Esophagus (tissue), 2 donors: ENCODE results near the gene USP2. TPM values are rescaled to one million over a fixed set of nuclear protein-coding genes. Genes with fewer than 3 reads are reported as not detected.
A peak's percentile ranks its signal among the peaks of the same experiment; 100 is the strongest.

Source experiments
- H3K27ac ChIP-seq, 2 donors: one replicate each; pipeline ENCODE4 v1.5.1; 2013; ENCODE audit warnings: low read depth in 2 of 2, mild to moderate bottlenecking in 2 of 2, inconsistent platforms in 1 of 2, low read length in 1 of 2, moderate library complexity in 1 of 2
- H3K27me3 ChIP-seq, 2 donors: one replicate each; pipeline ENCODE4 v1.6.1; 2013; ENCODE audit warnings: low read length in 2 of 2, control low read depth in 1 of 2, mild to moderate bottlenecking in 1 of 2; ENCODE audit not compliant: insufficient read depth in 2 of 2, control insufficient read depth in 1 of 2
- H3K36me3 ChIP-seq, 2 donors: one replicate each; pipeline ENCODE4 v1.6.1; 2013; ENCODE audit warnings: low read length in 1 of 2; ENCODE audit not compliant: control insufficient read depth in 2 of 2, insufficient read depth in 2 of 2
- H3K4me1 ChIP-seq, 2 donors: one replicate each; pipeline ENCODE4 v1.6.1; 2013; ENCODE audit warnings: low read length in 1 of 2; ENCODE audit not compliant: control insufficient read depth in 2 of 2, insufficient read depth in 2 of 2
- H3K4me3 ChIP-seq, 2 donors: one replicate each; pipeline ENCODE4 v1.5.1; 2013; ENCODE audit warnings: low read length in 2 of 2, mild to moderate bottlenecking in 2 of 2, low read depth in 1 of 2, moderate library complexity in 1 of 2
- H3K9me3 ChIP-seq, 2 donors: one replicate each; pipeline ENCODE4 v1.6.1; 2013; ENCODE audit warnings: mild to moderate bottlenecking in 2 of 2, low read depth in 1 of 2, low read length in 1 of 2, moderate library complexity in 1 of 2; ENCODE audit not compliant: control insufficient read depth in 2 of 2, insufficient read depth in 1 of 2
- WGBS, 2 donors: extraction: QIAGEN DNeasy Blood & Tissue Kit; methylation state at CpG; one replicate each; pipeline ENCODE4 v1.1.7; 2013; 5-methylcytosine and 5-hydroxymethylcytosine counted together
- polyA plus RNA-seq, 2 donors: library from polyadenylated mRNA; stranded (reverse); fragments of 200-250 nt; gene quantifications; one replicate each; pipeline ENCODE4 v1.2.3, GENCODE V29; 2013
- donor health status: healthy with polysubstance abuse.
- donor health status: Bipolar disorder and iron deficiency.

USP2 gene
- 1 to 10 TPM; 2.1 to 4.9 TPM for polyA plus RNA-seq

- peak within 1 kb of the TSS; percentile 37 to 50 for H3K4me3 ChIP-seq
These were observed at the start of gene USP2 for GRCh38 chr11:119381181-119381988. TSS of gene USP2 (minus strand) at chr11:119381690. CDS start at chr11:119373480, 8,210 bp downstream.

GRCh38 chr11:119427279-119427678 lies 45.8 kb upstream of the USP2 start:
- H3K36me3 ChIP-seq = no peaks in the 10 kb centered on the region
- H3K27me3 ChIP-seq = no peaks in the 10 kb centered on the region
- H3K27ac ChIP-seq = no peak overlapping the region
- WGBS, 2 donors = 62 to 68% methylated on average over 5 of the region's 5 CpGs
- no peak overlapping the region for H3K4me3 ChIP-seq
- H3K4me1 ChIP-seq = peaks cover 2 to 4% of the 10 kb centered on the region in 2 donors
- no peaks in the 10 kb centered on the region for H3K9me3 ChIP-seq

More at GRCh38 chr11:119381181-119381988, at the start of gene USP2:
- no peaks in the 10 kb centered on the region for H3K27me3 ChIP-seq
- peaks cover under 1 to 17% of the 10 kb centered on the region in 2 donors for H3K4me1 ChIP-seq
- no peaks in the 10 kb centered on the region for H3K9me3 ChIP-seq
- H3K36me3 ChIP-seq = no peaks in the 10 kb centered on the region
- WGBS, 2 donors = 0 to 1% methylated on average over 54 of the region's 54 CpGs
- H3K27ac ChIP-seq = peak within 1 kb of the TSS; percentile 58 to 76

- peaks cover 4 to 7% of the 10 kb centered on the region in 2 donors for H3K4me1 ChIP-seq
- H3K4me3 ChIP-seq = no peak overlapping the region
- 52 to 58% methylated on average over 4 of the region's 4 CpGs for WGBS, 2 donors
- H3K27me3 ChIP-seq = no peaks in the 10 kb centered on the region
- no peaks in the 10 kb centered on the region for H3K9me3 ChIP-seq
- H3K27ac ChIP-seq = peak overlapping the region in 1 of 2 donors; percentile 63
- no peaks in the 10 kb centered on the region for H3K36me3 ChIP-seq
These were observed 44.7 kb upstream of the USP2 start for GRCh38 chr11:119426142-119426541.

- Histone ChIP-seq H3K27ac (no peak overlapping the region), H3K4me1 (peaks cover 4 to 7% of the 10 kb centered on the region in 2 donors), H3K4me3 (no peak overlapping the region), H3K36me3 (no peaks in the 10 kb centered on the region), H3K9me3 (no peaks in the 10 kb centered on the region), H3K27me3 (no peaks in the 10 kb centered on the region)
- WGBS, 2 donors = 89 to 96% methylated on average over 2 of the region's 2 CpGs
These were observed 43.3 kb upstream of the USP2 start for GRCh38 chr11:119424775-119425174.

GRCh38 chr11:119424276-119424675 lies 42.8 kb upstream of the USP2 start:
- H3K27me3 ChIP-seq = no peaks in the 10 kb centered on the region
- WGBS, 2 donors = 81 to 88% methylated on average over 3 of the region's 3 CpGs
- H3K36me3 ChIP-seq = no peaks in the 10 kb centered on the region
- no peak overlapping the region for H3K27ac ChIP-seq
- H3K9me3 ChIP-seq = no peaks in the 10 kb centered on the region
- peaks cover 4 to 7% of the 10 kb centered on the region in 2 donors for H3K4me1 ChIP-seq
- no peak overlapping the region for H3K4me3 ChIP-seq

- Histone ChIP-seq H3K27ac (no peak overlapping the region), H3K27me3 (no peaks in the 10 kb centered on the region), H3K36me3 (no peaks in the 10 kb centered on the region), H3K4me1 (peaks cover 4 to 8% of the 10 kb centered on the region in 2 donors), H3K4me3 (no peak overlapping the region), H3K9me3 (no peaks in the 10 kb centered on the region)
- WGBS, 2 donors = 66 to 71% methylated on average over 14 of the region's 14 CpGs
These were observed 42.2 kb upstream of the USP2 start for GRCh38 chr11:119423509-119424254.

GRCh38 chr11:119422809-119423508 lies 41.5 kb upstream of the USP2 start, which contains the start of gene THY1:
TSS of gene THY1 (minus strand) at chr11:119423172. CDS start at chr11:119420905, 2,267 bp downstream.
- H3K36me3 ChIP-seq = no peaks in the 10 kb centered on the region
- H3K4me1 ChIP-seq = peaks cover 4 to 8% of the 10 kb centered on the region in 2 donors
- 7 to 9% methylated on average over 34 to 41 of the region's 41 CpGs for WGBS, 2 donors
- no peaks in the 10 kb centered on the region for H3K27me3 ChIP-seq
- H3K4me3 ChIP-seq = peak within 1 kb of the TSS; percentile 20 to 28
- no peaks in the 10 kb centered on the region for H3K9me3 ChIP-seq
- H3K27ac ChIP-seq = no peak within 1 kb of the TSS

- Histone ChIP-seq H3K9me3 (no peaks in the 10 kb centered on the region), H3K27ac (no peak overlapping the region), H3K27me3 (no peaks in the 10 kb centered on the region), H3K4me3 (peak overlapping the region; percentile 20 to 28), H3K36me3 (no peaks in the 10 kb centered on the region), H3K4me1 (peaks cover 8% of the 10 kb centered on the region in 2 donors)
- 0 to 1% methylated on average over 47 to 49 of the region's 49 CpGs for WGBS, 2 donors
These were observed 40.7 kb upstream of the USP2 start for GRCh38 chr11:119421941-119422808.
